ENCODE results near the gene CCN5.

CCN5 gene

GRCh38 chr20:44706301-44707017 lies 8.7 kb upstream of the CCN5 start:
- CTCF ChIA-PET, result interaction anchor here (1.1 to 2.0 kb wide), 3 partner anchors 17 to 26 kb away, joined by 3 to 8 read pairs (median 4); no protein-coding TSS in a partner anchor
- 88% methylated on average over 9 of the region's 10 CpGs for WGBS (ENCODE audit: insufficient coverage)
- H3K27ac ChIP-seq (ENCODE audit: insufficient read depth in 1 of 2, low read depth in 1 of 2, low read length in 2 of 2, poor library complexity in 1 of 2, severe bottlenecking in 2 of 2), result no peak overlapping the region

GRCh38 chr20:44707018-44707579 lies 8.1 kb upstream of the CCN5 start:
- DNase-seq, result no peak
- 100% methylated on average over 1 of the region's 5 CpGs for WGBS (ENCODE audit: insufficient coverage)
- CTCF ChIA-PET, result interaction anchor here (1.1 to 1.4 kb wide), 2 partner anchors 17 to 26 kb away, joined by 3 to 4 read pairs; no protein-coding TSS in a partner anchor
- POLR2A ChIA-PET, result interaction anchor here (0.6 to 1.8 kb wide), 2 partner anchors 8 to 20 kb away, joined by 4 to 6 read pairs; partner anchors contain the start of gene CCN5
- H3K27me3 ChIP-seq (replicated peaks in 2 of 5; ENCODE audit: control insufficient read depth in 4 of 5, insufficient read depth in 5 of 5, low read length in 4 of 5), result no peaks in the 10 kb centered on the region
- no peaks in the 10 kb centered on the region for H3K9me3 ChIP-seq (ENCODE audit: control extremely low read depth in 1 of 5, control insufficient read depth in 4 of 5, insufficient read depth in 2 of 5, low read depth in 1 of 5, low read length in 4 of 5)
- no peaks in the 10 kb centered on the region for H3K36me3 ChIP-seq (ENCODE audit: control insufficient read depth in 4 of 4, insufficient read depth in 4 of 4, low read length in 3 of 4)
- no peak overlapping the region for H3K27ac ChIP-seq (ENCODE audit: insufficient read depth in 1 of 2, low read depth in 1 of 2, low read length in 2 of 2, poor library complexity in 1 of 2, severe bottlenecking in 2 of 2)
- H3K4me1 ChIP-seq (ENCODE audit: control extremely low read depth in 1 of 4, control insufficient read depth in 4 of 4, insufficient read depth in 4 of 4, low read length in 3 of 4), result peaks cover 0 to 13% (median 12%) of the 10 kb centered on the region in 4 experiments
- no peak overlapping the region for H3K4me3 ChIP-seq (ENCODE audit: control insufficient read depth in 1 of 7, extremely low read depth in 1 of 7, insufficient read depth in 4 of 7, low read depth in 2 of 7, low read length in 6 of 7)

More at GRCh38 chr20:44706301-44707017, 8.7 kb upstream of the CCN5 start:
- no peak overlapping the region for H3K4me3 ChIP-seq (ENCODE audit: control insufficient read depth in 1 of 7, extremely low read depth in 1 of 7, insufficient read depth in 4 of 7, low read depth in 2 of 7, low read length in 6 of 7)
- POLR2A ChIA-PET, result interaction anchor here (0.6 to 1.8 kb wide), 2 partner anchors 9 to 21 kb away, joined by 4 to 6 read pairs; partner anchors contain the start of gene CCN5
- peaks cover 0 to 13% (median 12%) of the 10 kb centered on the region in 4 experiments for H3K4me1 ChIP-seq (ENCODE audit: control extremely low read depth in 1 of 4, control insufficient read depth in 4 of 4, insufficient read depth in 4 of 4, low read length in 3 of 4)
- H3K36me3 ChIP-seq (ENCODE audit: control insufficient read depth in 4 of 4, insufficient read depth in 4 of 4, low read length in 3 of 4), result no peaks in the 10 kb centered on the region
- H3K27me3 ChIP-seq (replicated peaks in 2 of 5; ENCODE audit: control insufficient read depth in 4 of 5, insufficient read depth in 5 of 5, low read length in 4 of 5), result no peaks in the 10 kb centered on the region
- no peaks in the 10 kb centered on the region for H3K9me3 ChIP-seq (ENCODE audit: control extremely low read depth in 1 of 5, control insufficient read depth in 4 of 5, insufficient read depth in 2 of 5, low read depth in 1 of 5, low read length in 4 of 5)
- no peak for DNase-seq

GRCh38 chr20:44709380-44709779 lies 5.8 kb upstream of the CCN5 start:
- H3K9me3 ChIP-seq (ENCODE audit: control extremely low read depth in 1 of 5, control insufficient read depth in 4 of 5, insufficient read depth in 2 of 5, low read depth in 1 of 5, low read length in 4 of 5), result no peaks in the 10 kb centered on the region
- no peak for DNase-seq
- ChIA-PET CTCF (no interaction called here), POLR2A (interaction anchor here (1.0 kb wide), 1 partner anchor 26 kb away, joined by 3 read pairs; no protein-coding TSS in a partner anchor)
- H3K36me3 ChIP-seq (ENCODE audit: control insufficient read depth in 4 of 4, insufficient read depth in 4 of 4, low read length in 3 of 4), result no peaks in the 10 kb centered on the region
- no peak overlapping the region for H3K4me3 ChIP-seq (ENCODE audit: control insufficient read depth in 1 of 7, extremely low read depth in 1 of 7, insufficient read depth in 4 of 7, low read depth in 2 of 7, low read length in 6 of 7)
- peaks cover 0 to 3% (median 1%) of the 10 kb centered on the region in 4 experiments for H3K4me1 ChIP-seq (ENCODE audit: control extremely low read depth in 1 of 4, control insufficient read depth in 4 of 4, insufficient read depth in 4 of 4, low read length in 3 of 4)
- H3K27ac ChIP-seq (ENCODE audit: insufficient read depth in 1 of 2, low read depth in 1 of 2, low read length in 2 of 2, poor library complexity in 1 of 2, severe bottlenecking in 2 of 2), result no peak overlapping the region
- H3K27me3 ChIP-seq (replicated peaks in 2 of 5; ENCODE audit: control insufficient read depth in 4 of 5, insufficient read depth in 5 of 5, low read length in 4 of 5), result no peaks in the 10 kb centered on the region
- 97% methylated on average over 9 of the region's 11 CpGs for WGBS (ENCODE audit: insufficient coverage)

DNA sequence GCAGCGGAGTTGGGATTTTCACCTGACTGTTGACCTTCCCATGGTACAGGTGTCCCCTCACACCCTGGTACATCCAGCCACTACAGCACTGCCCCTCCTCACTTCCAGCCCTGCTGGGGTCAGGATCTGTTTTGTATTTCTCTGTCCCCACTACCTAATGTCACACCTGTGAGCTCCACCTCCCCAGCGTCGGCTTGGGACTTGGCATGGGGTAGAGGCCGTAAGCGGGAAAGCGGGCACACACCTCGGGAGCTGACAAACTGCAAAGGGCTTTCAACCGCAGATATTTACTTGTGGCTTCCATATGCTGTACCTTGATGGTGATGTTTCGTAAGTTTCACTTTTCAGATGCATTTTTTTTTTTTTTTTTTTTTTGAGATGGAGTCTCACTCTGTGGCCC lies 5.4 kb upstream of the CCN5 start:
- no peaks in the 10 kb centered on the region for H3K9me3 ChIP-seq (ENCODE audit: control extremely low read depth in 1 of 5, control insufficient read depth in 4 of 5, insufficient read depth in 2 of 5, low read depth in 1 of 5, low read length in 4 of 5)
- no peak overlapping the region for H3K4me3 ChIP-seq (ENCODE audit: control insufficient read depth in 1 of 7, extremely low read depth in 1 of 7, insufficient read depth in 4 of 7, low read depth in 2 of 7, low read length in 6 of 7)
- no peak overlapping the region for H3K27ac ChIP-seq (ENCODE audit: insufficient read depth in 1 of 2, low read depth in 1 of 2, low read length in 2 of 2, poor library complexity in 1 of 2, severe bottlenecking in 2 of 2)
- H3K27me3 ChIP-seq (replicated peaks in 2 of 5; ENCODE audit: control insufficient read depth in 4 of 5, insufficient read depth in 5 of 5, low read length in 4 of 5), result no peaks in the 10 kb centered on the region
- no peak for DNase-seq
- WGBS (ENCODE audit: insufficient coverage), result 98% methylated on average over 8 of the region's 9 CpGs
- H3K4me1 ChIP-seq (ENCODE audit: control extremely low read depth in 1 of 4, control insufficient read depth in 4 of 4, insufficient read depth in 4 of 4, low read length in 3 of 4), result peaks cover 0 to 7% (median 3%) of the 10 kb centered on the region in 4 experiments
- CTCF ChIA-PET, result no interaction called here
- POLR2A ChIA-PET, result interaction anchor here (0.6 to 1.0 kb wide), 2 partner anchors 24 to 26 kb away, joined by 3 read pairs; no protein-coding TSS in a partner anchor
- H3K36me3 ChIP-seq (ENCODE audit: control insufficient read depth in 4 of 4, insufficient read depth in 4 of 4, low read length in 3 of 4), result no peaks in the 10 kb centered on the region

DNA sequence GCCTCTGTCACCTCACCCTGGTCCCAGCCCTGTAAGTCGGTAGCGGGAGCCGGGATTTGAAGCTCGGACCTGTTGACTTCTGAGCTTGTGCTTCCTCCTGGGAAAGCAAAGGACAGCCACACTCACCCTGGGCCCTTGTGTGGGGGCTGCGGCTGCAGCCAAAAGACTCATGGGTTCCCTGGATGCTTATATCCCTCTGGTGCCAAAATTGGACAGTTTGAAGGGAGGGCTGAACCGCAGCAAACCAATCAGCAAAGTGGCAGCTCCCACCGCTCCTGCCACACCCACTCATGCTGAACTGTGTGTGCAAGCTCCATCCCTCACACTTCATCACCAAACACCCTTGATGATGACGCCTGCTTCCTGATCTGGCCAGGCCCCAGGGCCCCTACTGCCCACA lies 3.9 kb upstream of the CCN5 start:
- 98% methylated on average over 7 of the region's 8 CpGs for WGBS (ENCODE audit: insufficient coverage)
- DNase-seq, result no peak
- no peak overlapping the region for H3K4me3 ChIP-seq (ENCODE audit: control insufficient read depth in 1 of 7, extremely low read depth in 1 of 7, insufficient read depth in 4 of 7, low read depth in 2 of 7, low read length in 6 of 7)
- ChIA-PET POLR2A (no interaction called here), CTCF (interaction anchor here (2.1 to 2.9 kb wide), 2 partner anchors 13 to 27 kb away, joined by 6 to 12 read pairs; no protein-coding TSS in a partner anchor)
- no peak overlapping the region for H3K27ac ChIP-seq (ENCODE audit: insufficient read depth in 1 of 2, low read depth in 1 of 2, low read length in 2 of 2, poor library complexity in 1 of 2, severe bottlenecking in 2 of 2)
- H3K9me3 ChIP-seq (ENCODE audit: control extremely low read depth in 1 of 5, control insufficient read depth in 4 of 5, insufficient read depth in 2 of 5, low read depth in 1 of 5, low read length in 4 of 5), result no peaks in the 10 kb centered on the region
- H3K36me3 ChIP-seq (ENCODE audit: control insufficient read depth in 4 of 4, insufficient read depth in 4 of 4, low read length in 3 of 4), result no peaks in the 10 kb centered on the region
- peaks cover 0 to 13% (median 6%) of the 10 kb centered on the region in 4 experiments for H3K4me1 ChIP-seq (ENCODE audit: control extremely low read depth in 1 of 4, control insufficient read depth in 4 of 4, insufficient read depth in 4 of 4, low read length in 3 of 4)
- no peaks in the 10 kb centered on the region for H3K27me3 ChIP-seq (replicated peaks in 2 of 5; ENCODE audit: control insufficient read depth in 4 of 5, insufficient read depth in 5 of 5, low read length in 4 of 5)

DNA sequence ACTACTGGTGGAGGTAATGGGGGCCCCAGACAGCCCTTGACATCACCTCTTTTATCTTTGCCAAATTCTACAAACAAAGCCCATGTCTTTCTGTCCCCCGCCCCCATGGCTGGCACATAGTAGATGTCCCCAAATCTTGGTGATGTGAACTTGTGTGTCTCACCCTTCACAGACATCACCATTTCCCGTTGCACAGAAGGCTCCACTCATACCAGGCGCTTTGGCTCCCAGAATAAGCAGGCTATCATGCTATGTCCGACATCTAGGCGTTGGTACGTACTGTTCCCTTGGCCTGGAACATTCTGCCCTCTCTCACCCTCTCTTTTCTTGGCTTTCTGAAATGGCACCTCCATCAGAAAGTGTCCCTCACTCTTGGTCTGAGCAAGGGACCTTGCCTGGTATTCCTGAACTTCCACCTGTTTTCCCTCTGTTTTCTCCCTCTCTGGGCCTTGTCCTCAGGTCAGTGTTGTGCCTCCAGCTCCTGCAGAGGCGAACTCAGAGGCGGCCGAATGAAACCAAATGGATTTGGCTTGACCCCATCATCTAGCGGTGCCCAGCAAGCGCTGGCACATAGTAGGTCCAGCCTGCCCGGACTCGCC lies 968 bp upstream of the CCN5 start:
- H3K27me3 ChIP-seq (replicated peaks in 2 of 5; ENCODE audit: control insufficient read depth in 4 of 5, insufficient read depth in 5 of 5, low read length in 4 of 5), result no peaks in the 10 kb centered on the region
- POLR2A ChIA-PET, result no interaction called here
- DNase-seq, result no peak
- H3K4me1 ChIP-seq (ENCODE audit: control extremely low read depth in 1 of 4, control insufficient read depth in 4 of 4, insufficient read depth in 4 of 4, low read length in 3 of 4), result peaks cover 0 to 13% (median 6%) of the 10 kb centered on the region in 4 experiments
- CTCF ChIA-PET, result interaction anchor here (0.6 to 1.6 kb wide), 4 partner anchors 9 to 31 kb away, joined by 3 to 5 read pairs (median 4); no protein-coding TSS in a partner anchor
- no peaks in the 10 kb centered on the region for H3K9me3 ChIP-seq (ENCODE audit: control extremely low read depth in 1 of 5, control insufficient read depth in 4 of 5, insufficient read depth in 2 of 5, low read depth in 1 of 5, low read length in 4 of 5)
- no peak overlapping the region for H3K27ac ChIP-seq (ENCODE audit: insufficient read depth in 1 of 2, low read depth in 1 of 2, low read length in 2 of 2, poor library complexity in 1 of 2, severe bottlenecking in 2 of 2)
- H3K4me3 ChIP-seq (ENCODE audit: control insufficient read depth in 1 of 7, extremely low read depth in 1 of 7, insufficient read depth in 4 of 7, low read depth in 2 of 7, low read length in 6 of 7), result no peak overlapping the region
- no peaks in the 10 kb centered on the region for H3K36me3 ChIP-seq (ENCODE audit: control insufficient read depth in 4 of 4, insufficient read depth in 4 of 4, low read length in 3 of 4)
- WGBS (ENCODE audit: insufficient coverage), result 69% methylated on average over 13 of the region's 13 CpGs

Measured in common myeloid progenitor, CD34-positive (primary cell).